SKM-1 treated with dmso at 0.1 percent for 144 hours (cell line): ENCODE data around the gene SLC26A1.

Source experiments
- DNase-seq: peaks from one replicate; lab custom pipeline; 2025; ENCODE audit not compliant: unreplicated experiment; lab: John Stamatoyannopoulos, UW

SLC26A1 gene

GRCh38 chr4:966266-967112 lies 26.7 kb downstream of the SLC26A1 start:
- DNase-seq: no peak

- no peak for DNase-seq
These were observed 27.5 kb downstream of the SLC26A1 start for GRCh38 chr4:965766-966134.

DNA sequence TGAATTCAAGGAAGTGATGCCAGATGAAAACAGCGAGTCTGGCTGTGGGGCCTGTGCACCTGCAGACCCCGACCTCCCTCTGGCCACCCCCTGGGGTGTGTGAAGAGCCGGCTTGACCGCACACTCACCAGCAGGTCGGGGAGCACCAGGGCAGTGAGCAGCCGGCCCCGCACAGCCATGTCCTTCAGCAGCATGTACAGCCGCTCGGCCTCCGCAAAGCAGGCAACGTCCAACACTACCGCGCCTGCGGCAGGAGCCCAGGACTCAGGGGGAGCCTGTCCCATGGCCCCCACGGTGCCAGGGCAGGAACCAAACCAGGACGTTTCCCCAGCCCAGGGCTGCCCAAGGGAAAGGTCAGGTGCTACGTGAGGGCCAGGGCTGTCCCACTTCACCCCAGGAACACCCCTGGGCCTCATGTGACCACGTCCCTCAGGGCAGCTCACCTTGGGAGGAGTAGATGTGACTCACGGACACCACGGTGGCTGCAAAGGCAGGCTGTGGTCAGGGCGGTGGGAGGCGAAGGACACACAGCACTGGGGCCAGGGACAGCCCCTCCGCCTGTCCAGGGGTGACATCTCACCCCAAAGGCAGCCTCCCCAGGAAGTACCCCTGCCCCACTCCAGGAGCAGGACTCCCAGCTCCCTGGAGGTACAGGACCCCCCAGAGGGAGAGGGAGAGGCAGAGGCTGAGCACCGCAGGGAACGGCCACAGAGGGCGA lies 28.0 kb downstream of the SLC26A1 start:
- no peak for DNase-seq

- DNase-seq: no peak
These were observed 28.7 kb downstream of the SLC26A1 start for GRCh38 chr4:964346-965025.

GRCh38 chr4:963276-964225 lies 29.7 kb downstream of the SLC26A1 start:
- DNase-seq: no peak

DNA sequence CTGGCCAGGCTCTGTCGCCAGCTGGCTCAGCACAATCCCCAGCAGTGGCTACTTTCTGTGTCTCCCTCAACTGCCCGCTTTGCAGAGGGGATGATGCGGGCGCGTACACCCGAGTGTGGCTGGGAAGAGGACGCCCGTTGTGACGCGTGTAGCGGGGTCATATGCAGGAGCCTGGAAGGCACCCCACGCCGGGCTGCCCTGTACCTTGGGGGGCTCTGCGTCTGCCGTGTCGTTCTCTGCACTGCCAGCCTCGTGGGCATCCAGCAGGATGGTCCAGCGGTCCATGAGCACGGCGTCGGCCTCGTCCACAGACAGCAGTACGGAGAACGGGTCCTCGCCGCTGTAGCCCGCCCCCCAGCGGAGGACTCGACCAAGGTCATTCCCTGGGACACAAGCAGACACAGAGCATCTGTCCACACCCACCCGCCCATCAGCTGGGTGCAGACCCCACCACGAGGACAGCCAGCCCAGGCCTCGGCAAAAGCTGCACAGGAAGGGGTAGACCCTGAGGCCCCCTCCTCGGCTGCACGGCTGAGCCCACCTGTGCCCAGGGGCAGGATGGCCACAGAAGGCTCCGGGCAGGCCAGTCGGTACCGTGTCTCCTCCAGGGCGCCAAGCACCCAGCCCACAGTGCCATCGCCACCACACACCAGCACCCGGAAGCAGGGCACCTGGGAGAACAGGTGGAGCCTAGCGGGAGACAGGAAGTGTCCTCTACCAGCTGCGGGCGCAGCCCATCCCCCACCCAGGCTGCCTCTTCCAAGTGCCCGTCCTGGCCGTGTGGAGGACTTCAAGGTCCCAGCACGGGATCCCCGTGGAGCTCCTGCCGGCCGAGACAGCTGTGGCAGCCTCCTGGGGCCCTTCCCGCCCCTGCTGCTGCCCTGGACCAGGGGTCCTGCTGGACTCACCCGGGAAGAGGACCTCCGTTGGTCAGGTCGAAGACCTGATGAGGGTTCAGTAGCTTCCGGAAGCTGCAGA lies 30.7 kb downstream of the SLC26A1 start:
- DNase-seq: no peak

GRCh38 chr4:961351-962230 lies 31.6 kb downstream of the SLC26A1 start:
- DNase-seq: no peak

DNA sequence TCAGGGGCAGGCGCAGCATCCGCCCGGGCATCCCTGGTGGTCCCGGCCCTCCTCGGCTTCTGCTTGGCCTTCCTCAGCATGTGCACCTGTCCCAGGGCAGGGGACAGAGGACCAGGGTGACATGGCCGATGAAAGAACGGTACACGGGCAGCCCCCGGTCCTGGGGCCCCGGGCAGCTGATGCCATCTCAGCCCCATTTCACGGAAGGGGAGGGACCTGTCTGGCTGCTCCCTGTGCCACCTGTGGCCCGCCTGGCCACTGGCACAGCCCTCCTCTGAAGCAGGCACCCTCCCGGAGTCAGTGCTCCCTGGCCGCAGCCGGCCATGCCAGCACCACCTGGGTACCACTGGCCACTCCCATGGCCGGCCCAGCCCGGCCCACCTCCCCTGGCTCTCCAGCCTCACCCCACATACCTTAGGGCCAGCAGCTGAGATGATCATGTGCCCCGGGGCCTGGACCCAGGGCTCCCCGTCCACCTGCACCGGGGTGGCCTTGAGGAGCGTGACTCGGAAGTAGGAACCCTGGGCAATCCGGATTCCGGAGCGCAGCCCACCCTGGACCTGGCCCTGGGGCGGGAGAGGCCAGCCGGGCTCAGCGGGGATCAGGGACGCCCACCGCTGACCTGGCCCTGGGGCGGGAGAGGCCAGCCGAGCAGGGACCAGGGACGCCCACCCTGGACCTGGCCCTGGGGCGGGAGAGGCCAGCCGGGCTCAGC lies 32.4 kb downstream of the SLC26A1 start:
- DNase-seq: no peak

GRCh38 chr4:960140-960635 lies 33.0 kb downstream of the SLC26A1 start:
- DNase-seq: no peak

DNA sequence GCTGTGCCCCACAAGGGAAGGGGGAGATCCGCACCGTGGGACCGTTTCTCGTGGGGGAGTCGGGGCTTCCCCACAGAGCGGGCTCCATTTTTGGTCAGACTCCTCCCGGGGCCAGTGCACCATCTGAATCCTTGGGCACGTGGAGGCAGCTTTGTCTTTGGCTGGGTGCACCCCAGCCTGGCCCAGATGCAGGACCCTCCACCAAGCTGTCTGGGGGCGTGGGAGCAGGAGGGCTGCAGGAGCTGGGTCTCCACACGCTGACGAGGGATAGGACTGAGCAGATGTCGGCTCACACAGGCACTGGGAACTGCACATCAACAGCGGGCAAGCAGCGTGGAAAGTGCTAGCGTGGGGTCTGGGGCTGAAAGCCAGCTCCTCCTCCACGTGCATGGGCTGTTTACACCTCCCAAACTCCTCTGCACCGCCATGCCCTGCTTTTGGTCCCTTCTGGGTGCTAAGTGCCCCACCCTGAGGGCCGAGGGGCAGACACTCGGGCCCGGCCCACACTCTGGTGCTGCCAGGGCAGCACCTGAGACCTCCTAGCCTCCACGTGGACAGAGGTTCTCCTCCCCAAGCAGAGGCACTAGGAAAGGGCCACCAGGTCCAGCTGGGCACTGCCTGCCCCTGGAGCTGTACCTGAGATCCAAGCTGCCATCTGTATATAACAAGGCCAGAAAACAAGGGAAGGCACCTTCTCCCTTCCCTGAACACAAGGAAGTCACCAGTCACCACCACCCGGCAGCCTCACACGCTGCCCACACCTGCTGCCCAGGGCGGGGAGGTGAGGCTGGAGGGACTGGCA lies 33.7 kb downstream of the SLC26A1 start:
- no peak for DNase-seq

DNA sequence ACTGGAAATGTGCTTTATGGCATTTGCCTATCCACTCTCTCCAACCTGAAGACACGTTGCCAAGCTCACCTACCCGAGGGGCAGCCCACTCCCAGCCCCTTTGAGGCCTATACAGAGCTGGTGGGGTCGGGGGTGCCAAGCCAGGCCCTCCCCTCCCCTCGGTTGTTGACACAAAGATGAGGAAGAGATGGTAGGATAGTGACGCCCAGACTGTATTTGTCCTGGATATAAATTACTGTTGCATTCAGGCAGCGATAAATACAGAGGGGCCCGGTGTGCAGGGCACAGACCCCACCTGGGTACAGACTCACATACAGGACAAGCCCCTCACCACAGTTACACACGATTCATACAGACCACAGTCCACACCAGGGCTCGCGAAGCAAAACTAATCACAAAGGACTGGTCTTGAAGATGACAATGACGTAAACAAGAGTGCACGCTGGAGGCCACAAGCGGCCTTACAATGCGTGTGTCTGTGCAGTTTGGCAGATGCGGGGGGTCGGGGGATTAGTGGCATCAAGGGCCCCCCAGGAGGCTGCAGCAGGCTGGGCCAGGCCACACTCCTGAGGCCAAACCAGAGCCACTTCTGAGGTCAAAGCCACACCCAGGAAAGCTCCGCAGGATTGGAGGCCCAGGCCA lies 34.4 kb downstream of the SLC26A1 start:
- DNase-seq: no peak

DNA sequence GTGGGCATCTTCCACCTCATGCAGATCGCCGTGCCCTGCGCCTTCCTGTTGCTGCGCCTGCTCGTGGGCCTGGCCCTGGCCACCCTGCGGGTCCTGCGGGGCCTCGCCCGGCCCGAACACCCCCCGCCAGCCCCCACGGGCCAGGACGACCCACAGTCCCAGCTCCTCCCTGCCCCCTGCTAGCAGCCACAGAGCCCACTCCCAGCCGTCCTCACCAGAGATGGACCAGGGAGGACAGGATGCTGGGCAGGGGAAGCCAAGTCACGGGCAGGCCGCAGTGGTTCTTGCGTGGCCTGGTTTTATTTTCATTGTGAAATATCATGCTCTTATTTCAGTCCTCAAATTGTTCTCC lies 34.9 kb downstream of the SLC26A1 start:
- no peak for DNase-seq

- no peak for DNase-seq
These were observed 35.5 kb downstream of the SLC26A1 start for GRCh38 chr4:957581-958313.

- no peak for DNase-seq
These were observed 36.0 kb downstream of the SLC26A1 start for GRCh38 chr4:957231-957580.

GRCh38 chr4:956531-957230 lies 36.5 kb downstream of the SLC26A1 start:
- DNase-seq: no peak
